Fibroblast of upper back skin (primary cell): Measurements from ENCODE around the gene ACSF3.
A peak's percentile ranks its signal among the peaks of the same experiment; 100 is the strongest.

Experiments
- DNase-seq: peaks from one replicate; pipeline ENCODE4 v3.0.0-alpha.2; 2013

ACSF3 gene

DNA sequence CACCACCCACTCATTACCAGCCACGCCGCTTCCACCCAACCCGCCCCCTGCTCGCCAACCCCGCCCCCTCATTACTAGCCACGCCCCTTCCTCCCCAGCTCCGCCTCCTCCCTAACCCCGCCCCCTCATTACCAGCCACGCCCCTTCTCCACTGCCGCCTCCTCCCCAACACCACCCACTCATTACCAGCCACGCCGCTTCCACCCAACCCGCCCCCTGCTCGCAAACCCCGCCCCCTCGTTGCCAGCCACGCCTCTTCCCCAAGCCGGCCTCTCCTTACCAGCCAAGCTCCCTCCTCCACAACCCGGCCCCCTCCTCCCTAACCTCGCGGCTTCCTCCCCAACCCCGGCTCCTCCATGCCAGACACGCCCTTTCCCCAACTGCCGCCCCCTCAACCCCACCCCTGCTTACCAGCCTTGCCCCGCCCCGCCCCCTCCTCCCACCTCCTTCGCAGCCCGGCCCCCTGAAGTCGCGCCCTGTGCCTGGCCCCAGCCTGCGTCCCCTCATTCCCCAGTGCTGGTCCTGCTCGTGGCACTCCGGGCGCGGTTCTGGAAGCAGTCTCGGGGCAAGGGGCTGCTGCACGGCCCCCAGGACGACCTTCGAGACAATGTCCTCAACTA, 99.4 kb downstream of the ACSF3 start:
- DNase-seq = peak; percentile 87

DNA sequence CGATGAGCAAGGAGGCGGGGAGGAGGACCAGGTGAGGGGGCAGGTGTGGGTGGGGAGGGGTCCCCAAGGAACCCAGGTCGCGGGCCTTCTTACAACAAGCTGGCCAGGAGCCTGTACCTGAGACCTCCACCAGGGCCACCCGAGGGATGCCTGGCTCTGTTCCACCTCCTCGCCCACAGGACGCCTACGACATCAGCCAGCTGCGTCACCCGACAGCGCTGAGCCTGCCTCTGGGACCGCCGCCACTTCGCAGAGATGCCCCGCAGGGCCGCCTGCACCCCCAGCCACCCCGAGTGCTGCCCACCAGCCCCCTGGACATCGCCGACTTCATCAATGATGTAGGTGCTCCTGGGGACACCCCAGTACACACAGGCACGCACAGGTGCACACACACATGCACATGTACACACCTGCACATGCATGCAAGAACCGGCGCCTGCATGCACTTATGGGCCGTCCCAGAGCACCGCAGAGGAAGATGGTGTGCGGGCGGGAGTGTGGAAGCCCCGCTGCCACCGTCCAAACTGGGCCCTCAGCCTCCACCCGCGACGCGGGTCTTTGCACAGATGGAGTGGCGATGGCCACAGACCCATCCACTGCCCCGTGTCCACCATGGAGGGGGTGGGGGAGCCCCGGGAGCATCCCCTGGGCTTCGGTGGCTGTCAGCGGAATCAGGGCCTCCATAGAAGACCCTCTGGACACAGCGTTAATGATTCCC, 100.1 kb downstream of the ACSF3 start:
- DNase-seq = no peak

DNA sequence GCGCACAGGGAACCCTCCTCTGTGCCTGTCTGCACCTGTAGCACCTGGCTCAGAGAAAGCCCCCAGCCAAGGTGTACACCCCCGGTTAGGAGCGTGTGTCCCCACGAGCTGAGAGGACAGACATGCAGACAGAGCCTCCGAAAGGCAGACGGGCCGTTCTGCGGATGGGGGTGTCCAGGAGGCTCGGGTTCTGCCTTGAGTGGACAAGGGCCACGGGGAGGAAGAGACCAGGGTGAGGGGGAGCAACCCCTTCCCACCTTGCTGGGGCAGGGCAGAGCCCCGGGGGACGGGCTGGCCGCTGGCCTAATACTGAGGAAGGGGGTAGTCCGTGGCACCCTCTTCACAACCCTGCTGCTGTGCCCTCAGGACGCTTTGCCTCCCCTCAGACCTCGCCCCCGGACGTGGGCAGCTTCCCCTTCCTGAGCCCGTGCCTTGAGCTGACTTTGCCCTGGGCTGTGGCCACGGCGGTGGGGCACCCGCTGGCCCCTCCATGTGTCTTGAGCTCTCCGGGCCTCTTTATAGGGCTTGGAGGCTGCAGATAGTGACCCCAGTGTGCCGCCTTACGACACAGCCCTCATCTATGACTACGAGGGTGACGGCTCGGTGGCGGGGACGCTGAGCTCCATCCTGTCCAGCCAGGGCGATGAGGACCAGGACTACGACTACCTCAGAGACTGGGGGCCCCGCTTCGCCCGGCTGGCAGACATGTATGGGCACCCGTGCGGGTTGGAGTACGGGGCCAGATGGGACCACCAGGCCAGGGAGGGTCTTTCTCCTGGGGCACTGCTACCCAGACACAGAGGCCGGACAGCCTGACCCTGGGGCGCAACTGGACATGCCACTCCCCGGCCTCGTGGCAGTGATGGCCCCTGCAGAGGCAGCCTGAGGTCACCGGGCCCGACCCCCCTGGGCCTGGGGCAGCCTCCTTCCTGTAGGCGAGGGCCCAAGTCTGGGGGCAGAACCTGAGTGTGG, 101.0 kb downstream of the ACSF3 start:
- no peak for DNase-seq

DNA sequence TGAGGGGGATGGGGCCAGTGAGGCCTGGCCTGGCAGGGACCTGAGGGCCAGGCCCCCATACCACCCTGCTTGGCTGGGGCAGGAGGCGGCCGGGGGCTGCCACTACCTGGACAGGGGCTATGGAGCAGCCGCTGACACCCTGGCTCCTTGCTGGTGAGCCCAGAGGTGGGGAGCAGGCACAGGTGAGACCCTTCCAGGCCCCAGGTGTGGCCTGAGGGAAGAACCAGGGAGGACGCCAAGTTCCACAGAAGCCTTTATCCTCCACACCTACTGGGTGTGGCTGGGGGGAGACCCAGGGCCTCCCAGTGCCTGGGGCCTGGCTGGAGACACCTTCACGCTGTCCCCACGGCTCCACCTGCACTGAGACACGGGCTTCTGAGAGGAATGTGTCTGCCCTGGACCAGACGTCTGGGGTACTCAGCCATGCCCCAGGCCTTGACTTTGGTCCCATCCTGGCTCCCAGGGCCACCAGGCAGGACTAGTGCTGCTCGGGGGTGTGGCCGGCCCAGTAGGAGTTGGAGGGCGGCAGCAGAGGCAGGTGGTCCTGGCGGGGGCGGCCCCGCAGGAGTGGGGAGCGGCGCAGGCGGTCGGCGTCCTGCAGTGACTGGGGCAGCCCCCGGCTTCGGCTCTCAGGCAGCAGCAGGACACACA, 102.0 kb downstream of the ACSF3 start:
- DNase-seq = no peak

DNA sequence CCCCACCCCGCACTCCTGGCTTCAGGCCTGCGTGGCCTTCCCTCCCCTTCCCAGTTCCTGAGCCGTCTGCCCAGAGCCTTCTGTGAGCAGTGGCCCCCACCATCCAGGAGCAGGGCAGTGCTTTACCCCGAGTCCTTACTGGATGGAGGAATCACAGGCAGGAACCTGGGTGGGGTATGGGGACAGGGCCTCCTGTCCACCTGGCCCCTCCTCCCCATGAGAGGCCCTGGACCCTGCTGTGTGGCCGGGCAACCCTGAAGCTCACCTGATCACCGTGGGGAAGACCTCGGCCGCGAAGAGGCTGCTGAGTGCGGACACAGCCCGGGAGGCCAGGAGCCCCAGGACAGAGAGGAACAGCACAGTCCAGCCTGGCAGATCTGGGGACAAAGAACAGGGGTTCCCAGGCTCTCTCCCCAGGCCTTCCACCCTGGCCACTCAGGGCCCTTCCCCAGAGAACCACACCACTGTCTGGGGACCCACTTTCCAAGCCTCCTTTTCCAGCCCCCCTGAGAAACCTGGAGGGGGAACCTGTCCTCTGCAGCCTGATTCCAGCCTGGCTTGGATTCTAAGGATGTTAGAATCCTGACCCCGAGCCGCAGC, 103.5 kb downstream of the ACSF3 start:
- no peak for DNase-seq

DNA sequence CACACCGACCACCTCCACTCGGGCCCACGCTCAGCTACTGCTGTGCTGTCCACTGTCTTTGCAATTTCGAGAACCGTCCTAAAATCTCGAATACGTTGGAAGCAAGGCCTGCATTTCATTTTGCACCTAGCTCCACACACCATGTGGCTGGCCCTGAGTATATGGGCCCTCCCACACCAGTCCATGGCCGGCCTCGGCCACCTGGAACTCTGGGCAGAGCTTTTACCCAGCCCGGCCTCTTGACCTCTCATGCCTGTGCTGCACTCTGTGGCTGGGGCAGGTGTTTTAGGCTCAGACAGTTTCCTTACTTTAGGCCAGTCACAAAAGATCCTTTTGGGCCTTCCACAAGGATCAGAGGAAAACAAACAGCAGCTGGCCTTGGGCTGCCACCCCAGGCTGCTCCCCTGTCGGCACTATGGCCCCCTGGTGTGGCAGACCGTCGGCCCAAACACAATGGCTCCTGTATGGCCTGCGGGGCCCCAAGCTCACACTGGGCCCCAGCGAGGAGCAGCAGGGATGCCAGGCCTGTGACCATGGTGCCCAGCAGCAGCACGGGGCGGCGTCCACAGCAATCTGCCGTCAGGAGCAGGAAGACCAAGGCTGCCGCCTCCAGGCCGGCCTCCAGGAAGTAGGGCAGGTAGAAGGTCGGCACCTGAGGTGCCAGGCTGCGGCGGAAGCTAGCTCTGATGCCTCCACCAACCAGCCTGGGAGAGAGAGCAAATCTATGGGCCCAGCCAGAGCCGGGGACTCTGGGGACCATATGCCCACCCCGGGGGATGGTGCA, 104.2 kb downstream of the ACSF3 start:
- no peak for DNase-seq

DNA sequence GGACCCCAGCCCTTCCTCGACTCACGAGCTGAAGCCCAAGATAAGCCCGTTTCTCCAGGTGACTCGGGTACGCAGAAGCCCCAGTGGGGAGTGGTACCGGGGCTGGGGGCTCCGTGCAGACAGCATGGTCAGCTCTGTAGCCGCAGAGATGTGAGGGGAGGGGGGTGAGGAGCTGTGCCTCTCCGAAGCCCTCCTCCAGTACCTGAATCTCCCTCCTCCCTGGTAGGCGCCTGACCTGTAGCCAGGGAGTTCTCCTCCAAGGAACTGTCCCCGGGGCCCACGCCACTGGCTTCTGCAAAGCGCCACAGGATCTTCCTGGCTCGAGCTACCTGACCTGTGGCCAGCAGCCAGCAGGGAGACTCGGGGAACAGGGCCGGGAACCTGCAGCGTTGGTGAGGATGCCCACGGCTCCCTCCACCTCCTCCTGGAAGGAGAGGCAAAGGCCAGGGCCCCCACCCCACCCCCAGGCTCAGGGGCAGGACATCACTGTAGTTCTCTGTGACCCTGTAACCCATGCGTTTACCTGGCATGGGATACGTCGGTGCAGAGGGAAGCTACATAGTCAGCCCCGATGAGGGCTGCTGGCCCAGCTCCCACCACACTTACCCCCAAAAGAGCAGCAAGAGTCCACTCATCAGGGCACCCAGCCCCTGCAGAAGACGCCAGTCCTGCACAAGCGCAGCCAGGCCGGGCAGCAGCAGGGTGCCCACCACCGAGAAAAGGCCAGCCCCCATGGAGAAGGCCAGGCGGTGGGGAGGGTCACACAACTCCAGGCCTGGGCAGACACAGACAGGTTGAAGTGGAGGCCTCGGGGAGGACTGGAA, 105.0 kb downstream of the ACSF3 start:
- no peak for DNase-seq

DNA sequence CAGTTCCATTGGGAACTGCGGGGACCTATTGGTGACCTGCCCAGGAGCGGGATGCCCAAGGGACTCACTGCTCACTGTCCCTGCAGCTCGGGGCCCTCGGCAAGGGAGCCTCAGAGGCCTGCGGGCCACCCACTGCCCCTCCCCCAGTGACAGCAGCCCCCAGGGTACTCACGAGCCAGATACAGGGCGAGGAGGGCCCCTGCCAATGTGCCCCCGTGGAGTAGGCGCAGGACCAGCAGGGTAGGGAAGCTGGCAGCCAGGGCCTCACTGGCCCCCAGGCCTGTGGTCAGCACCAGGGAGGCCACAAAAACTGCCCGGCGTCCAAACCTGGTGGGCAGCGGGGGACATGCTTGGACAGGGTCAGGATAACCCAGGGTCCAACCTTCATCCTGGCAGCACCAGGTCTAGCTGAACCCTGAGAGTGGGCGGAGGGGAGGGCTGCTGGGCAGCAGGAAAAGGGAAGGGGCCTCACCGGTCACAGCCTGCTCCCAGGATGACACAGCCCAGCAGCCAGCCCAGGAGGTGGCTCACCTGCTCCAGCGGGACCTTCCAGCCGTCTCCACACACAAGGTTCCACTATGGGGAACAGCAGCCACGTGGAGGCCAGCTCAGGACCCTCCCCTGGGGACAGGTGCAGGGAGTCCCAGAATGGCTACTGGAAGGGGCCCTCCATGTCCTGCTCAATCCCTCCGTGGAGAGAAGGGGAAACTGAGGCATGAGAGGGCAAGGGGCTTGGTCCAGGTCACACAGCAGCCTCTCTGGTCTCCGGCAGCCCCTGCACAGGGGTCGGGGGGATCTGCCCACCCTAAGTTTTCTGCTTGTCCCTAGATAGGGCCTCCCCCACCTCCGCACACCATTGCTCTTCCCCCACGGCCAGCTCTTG, 105.8 kb downstream of the ACSF3 start:
- DNase-seq = no peak

DNA sequence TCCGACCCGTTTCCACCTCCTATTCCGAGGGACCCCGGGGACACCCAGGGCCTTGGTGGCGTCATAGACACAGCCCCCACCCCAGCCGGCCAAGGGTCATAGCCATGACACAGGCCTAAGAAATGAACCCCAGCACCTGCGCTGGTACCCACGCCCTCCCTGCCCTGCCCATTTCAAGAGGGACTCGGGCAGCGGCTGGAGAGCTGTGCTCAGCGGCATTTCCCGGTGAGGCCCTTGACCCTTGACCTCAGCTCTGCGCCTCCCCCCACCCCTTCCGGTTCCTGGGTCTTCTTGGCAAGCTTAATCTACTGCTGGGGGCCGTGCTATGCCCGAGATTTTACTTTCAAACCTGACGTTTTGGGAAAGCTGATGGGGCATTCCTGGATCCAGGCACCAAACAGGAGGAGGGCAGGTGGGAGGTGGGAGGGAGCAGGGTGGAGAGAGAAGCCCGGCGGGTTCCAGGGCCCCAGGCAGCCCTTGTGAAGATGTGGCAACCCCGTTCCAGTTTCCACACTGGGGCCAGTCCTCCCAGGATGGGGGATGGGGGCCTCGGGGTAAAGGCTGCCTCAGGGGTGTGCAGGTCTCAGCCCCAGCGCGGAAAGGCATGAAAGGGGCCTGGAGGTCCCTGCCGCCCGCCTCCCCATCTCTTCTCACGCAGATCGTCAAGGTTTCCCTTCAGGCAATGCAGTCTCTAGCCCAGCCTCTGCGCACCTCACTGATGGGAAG, 106.6 kb downstream of the ACSF3 start, which contains the start of gene SLC22A31:
TSS of gene SLC22A31 (minus strand) at position 414 of the 726 bp plus-strand sequence. CDS start at position 378, 36 bp downstream.
- no peak for DNase-seq

DNA sequence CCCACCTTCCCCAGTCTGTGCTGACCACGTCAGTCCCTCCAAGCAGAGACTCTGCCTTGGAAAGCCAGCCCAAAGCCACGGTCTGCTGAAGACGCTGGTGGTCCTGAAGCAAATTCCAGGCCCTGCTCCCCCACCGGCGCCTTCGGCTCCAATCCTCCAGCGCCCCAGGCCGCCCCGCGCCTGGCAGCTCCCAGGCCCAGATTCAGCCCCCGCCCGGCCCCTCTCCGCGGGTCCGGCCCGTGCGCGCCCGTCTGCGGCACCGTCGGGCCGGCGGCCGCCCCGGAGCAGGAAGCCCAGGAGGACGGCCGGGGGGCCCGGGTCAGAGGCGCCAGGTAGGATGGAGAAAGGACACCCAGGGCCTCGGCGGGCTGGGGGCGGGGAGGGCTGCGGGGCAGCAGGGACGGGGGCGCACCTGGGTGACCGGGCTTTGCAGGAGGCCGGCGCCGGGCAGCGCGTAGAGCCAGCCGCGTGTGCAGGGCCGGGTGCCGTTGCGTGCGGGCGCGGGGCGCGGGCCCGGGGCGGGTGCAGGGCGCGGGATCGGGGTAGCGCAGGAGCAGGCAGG, 107.3 kb downstream of the ACSF3 start:
- no peak for DNase-seq

DNA sequence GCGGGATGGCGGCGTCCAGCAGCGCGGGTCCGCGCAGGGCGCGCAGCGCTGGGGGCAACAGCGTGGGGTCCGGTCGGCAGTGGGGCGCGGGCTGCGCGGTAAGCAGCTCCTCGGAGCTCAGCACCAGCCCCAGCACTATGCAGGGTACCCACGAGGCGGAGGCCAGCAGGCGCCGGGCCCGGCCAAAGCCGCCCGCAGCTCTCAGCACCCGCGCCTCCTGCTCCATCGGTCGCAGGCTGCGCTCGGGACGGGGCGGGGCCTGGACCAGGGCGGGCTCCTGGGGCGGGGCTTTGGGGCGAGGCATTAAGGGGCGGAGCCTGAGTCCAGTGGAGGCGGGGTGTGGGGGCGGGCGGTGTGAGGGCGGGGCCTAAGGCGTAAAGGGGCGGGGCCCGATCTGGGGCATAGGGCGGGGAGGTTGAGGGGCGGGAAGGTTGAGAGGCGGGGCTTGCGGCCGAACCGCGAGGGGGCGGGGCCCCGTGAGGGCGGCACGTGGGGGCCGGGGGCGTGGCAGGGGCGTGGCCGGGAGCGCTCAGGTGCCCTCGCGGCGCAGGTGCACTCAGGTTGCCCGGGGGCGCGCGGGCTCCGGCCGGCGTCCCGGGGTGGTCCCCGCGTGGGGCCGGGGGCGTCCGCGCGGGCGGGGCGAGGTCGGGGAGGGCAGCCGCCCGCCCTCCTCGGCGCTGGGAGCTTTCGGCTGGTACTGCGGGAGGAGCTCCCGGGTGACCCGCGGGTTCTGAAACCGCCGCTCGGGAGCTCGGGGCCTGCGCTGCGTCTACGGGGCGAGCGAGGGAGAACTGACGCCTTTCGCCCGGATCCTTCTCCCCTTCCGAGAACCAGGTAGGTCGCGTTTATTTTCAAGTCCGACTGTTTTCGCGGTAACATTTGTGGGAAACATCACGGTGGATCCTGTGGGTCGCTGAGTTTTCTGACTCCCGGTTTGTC, 108.1 kb downstream of the ACSF3 start:
- peak; percentile 55 for DNase-seq

DNA sequence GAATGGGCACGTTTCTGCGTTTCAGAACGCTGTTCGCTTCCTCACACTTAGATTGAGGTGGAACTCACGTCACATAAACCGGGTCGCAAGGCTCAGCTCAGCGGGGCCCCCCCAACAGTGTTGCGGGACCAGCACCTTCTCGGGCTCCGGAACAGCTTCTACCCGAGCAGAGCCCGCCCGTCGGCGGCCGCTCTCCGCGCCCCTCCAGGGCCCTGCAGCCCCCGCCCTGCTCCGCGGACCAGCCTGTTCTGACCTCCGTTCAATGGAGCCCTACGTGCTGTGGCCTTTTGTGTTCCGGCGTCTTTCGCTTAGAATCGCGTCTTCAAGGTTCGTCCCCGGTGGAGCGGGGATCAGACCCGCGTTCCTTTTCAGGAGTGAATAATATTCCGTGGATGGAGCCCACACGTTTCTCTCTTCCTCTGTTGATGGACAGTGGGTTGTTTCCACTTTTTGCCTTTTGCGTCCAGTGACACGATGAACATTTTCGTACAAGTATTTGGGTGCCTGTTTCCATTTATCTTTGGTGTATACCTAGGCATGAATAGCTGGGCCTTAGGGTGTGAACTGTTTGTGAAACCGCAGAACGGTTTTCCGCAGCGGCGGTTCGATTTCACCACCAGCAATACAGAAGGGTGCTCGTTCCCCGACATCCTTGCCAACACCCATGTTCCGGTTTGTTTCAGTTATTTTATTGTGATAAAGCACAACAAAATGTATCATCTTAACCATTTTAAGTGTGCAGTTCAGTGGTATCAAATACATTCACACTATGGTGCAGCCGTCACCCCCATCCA, 109.0 kb downstream of the ACSF3 start:
- no peak for DNase-seq
